ENCODE results near the gene AATF.

DNA sequence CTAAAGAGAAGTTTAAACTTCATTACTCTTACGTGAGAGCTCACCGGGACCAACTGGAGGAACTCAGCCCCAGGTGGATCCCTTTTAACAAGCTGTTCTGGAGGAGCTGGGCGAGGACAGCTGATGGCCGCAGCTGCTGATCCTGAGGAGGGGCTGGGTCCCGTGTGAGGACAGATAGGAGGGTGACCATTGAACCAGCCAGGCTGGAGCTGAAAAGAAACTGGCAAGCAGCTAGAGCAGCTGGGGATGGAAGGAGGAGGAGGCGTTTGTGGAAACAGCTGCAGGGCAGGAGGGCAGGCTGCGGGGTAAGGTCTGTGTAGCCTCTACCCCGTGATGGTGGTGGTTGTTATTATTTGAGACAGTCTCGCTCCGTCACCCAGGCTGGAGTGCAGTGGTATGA is 119.5 kb downstream of the AATF start:
- TF ChIP-seq GATA3 (IDR thresholded peaks at IDR 0.05; ENCODE audit: low read depth, low read length) (no peak), GATA2 (IDR thresholded peaks at IDR 0.05; ENCODE audit: low read depth, low read length) (no peak)

Data from SH-SY5Y (cell line).